Mesenchymal stem cell (in vitro differentiated cells and primary cell): ENCODE data around the gene XPO6.

Experiments
- DNase-seq: peaks from one replicate; pipeline ENCODE4 v3.0.0-alpha.2; 2013
- H2AFZ ChIP-seq: one replicate; pipeline ENCODE4 v1.6.1; 2013; ENCODE audit warnings: low read depth, mild to moderate bottlenecking, control low read depth, inconsistent platforms, low read length, moderate library complexity
- H2AK5ac ChIP-seq: 2 replicates; pipeline ENCODE4 v1.6.1; 2013; ENCODE audit warnings: low read length, moderate library complexity, mild to moderate bottlenecking, inconsistent platforms; ENCODE audit not compliant: severe bottlenecking
- H2BK120ac ChIP-seq: one replicate; pipeline ENCODE4 v1.6.1; 2013; ENCODE audit warnings: low read depth, mild to moderate bottlenecking, inconsistent platforms, low read length, moderate library complexity
- H2BK12ac ChIP-seq, 2 experiments: one replicate each; pipeline ENCODE4 v1.6.1; 2013; ENCODE audit warnings: inconsistent platforms in 2 of 2, low read length in 2 of 2, mild to moderate bottlenecking in 2 of 2, moderate library complexity in 2 of 2, control low read depth in 1 of 2
- H2BK15ac ChIP-seq: one replicate; pipeline ENCODE4 v1.6.1; 2013; ENCODE audit warnings: mild to moderate bottlenecking, low read depth, inconsistent platforms; ENCODE audit not compliant: poor library complexity, severe bottlenecking
- H2BK5ac ChIP-seq: 2 replicates; pipeline ENCODE4 v1.6.1; 2013; ENCODE audit warnings: low read depth, mild to moderate bottlenecking, low read length, control low read depth, inconsistent platforms; ENCODE audit not compliant: poor library complexity, severe bottlenecking
- H3K14ac ChIP-seq, 2 experiments: one replicate each; pipeline ENCODE4 v1.6.1; 2013; ENCODE audit warnings: inconsistent platforms in 2 of 2, low read length in 2 of 2, control low read depth in 1 of 2, mild to moderate bottlenecking in 1 of 2, moderate library complexity in 1 of 2
- H3K18ac ChIP-seq, 2 experiments: one replicate each; pipeline ENCODE4 v1.6.1; 2013; ENCODE audit warnings: inconsistent platforms in 2 of 2, low read length in 2 of 2, control low read depth in 1 of 2, low read depth in 1 of 2, mild to moderate bottlenecking in 1 of 2
- H3K23ac ChIP-seq, 2 experiments: one replicate each; pipeline ENCODE4 v1.6.1; 2013; ENCODE audit warnings: inconsistent platforms in 2 of 2, low read length in 2 of 2, mild to moderate bottlenecking in 2 of 2, moderate library complexity in 2 of 2, control low read depth in 1 of 2
- H3K27ac ChIP-seq: 2 replicates; pipeline ENCODE4 v1.5.1; 2013; ENCODE audit warnings: mild to moderate bottlenecking, moderate library complexity, low read length, control low read depth, inconsistent platforms; ENCODE audit not compliant: poor library complexity, severe bottlenecking
- H3K27me3 ChIP-seq, 2 experiments: 2 replicates each; pipeline versions ENCODE4 v1.6.1 to v1.7.0; 2013; ENCODE audit warnings: low read length in 2 of 2, mild to moderate bottlenecking in 2 of 2, moderate library complexity in 2 of 2, control low read depth in 1 of 2, inconsistent platforms in 1 of 2; ENCODE audit not compliant: control insufficient read depth in 1 of 2, insufficient read depth in 1 of 2
- H3K36me3 ChIP-seq, 2 experiments: 2 replicates each; pipeline versions ENCODE4 v1.6.1 to v1.7.0; 2013; ENCODE audit warnings: low read length in 2 of 2, control low read depth in 1 of 2, inconsistent platforms in 1 of 2, low read depth in 1 of 2, mild to moderate bottlenecking in 1 of 2; ENCODE audit not compliant: insufficient read depth in 2 of 2, control insufficient read depth in 1 of 2
- H3K4ac ChIP-seq, 2 experiments: one replicate each; pipeline ENCODE4 v1.6.1; 2013; ENCODE audit warnings: inconsistent platforms in 2 of 2, low read length in 2 of 2, mild to moderate bottlenecking in 2 of 2, moderate library complexity in 2 of 2, control low read depth in 1 of 2, low read depth in 1 of 2
- H3K4me1 ChIP-seq: 2 replicates; pipeline ENCODE4 v1.6.1; 2013; ENCODE audit warnings: low read depth, low read length, control low read depth; ENCODE audit not compliant: control insufficient read depth, insufficient read depth
- H3K4me2 ChIP-seq: 2 replicates; pipeline ENCODE4 v1.6.1; 2013; ENCODE audit warnings: low read length, mild to moderate bottlenecking, inconsistent platforms; ENCODE audit not compliant: poor library complexity, severe bottlenecking
- H3K4me3 ChIP-seq, 2 experiments: 2 replicates each; pipeline versions ENCODE4 v1.5.1 to v1.7.0; 2013; ENCODE audit warnings: low read length in 2 of 2, mild to moderate bottlenecking in 2 of 2, control low read depth in 1 of 2, low read depth in 1 of 2; ENCODE audit not compliant: insufficient read depth in 1 of 2
- H3K79me1 ChIP-seq: replicated peaks from 2 replicates; pipeline ENCODE4 v1.6.1; 2013; ENCODE audit warnings: mild to moderate bottlenecking, control low read depth, low read length, inconsistent platforms; ENCODE audit not compliant: poor library complexity, severe bottlenecking
- H3K9ac ChIP-seq: 2 replicates; pipeline ENCODE4 v1.7.0; 2013; ENCODE audit warnings: mild to moderate bottlenecking, low read length, moderate library complexity
- H3K9me3 ChIP-seq: 2 replicates; pipeline ENCODE4 v1.7.0; 2013; ENCODE audit warnings: mild to moderate bottlenecking, low read length; ENCODE audit not compliant: control insufficient read depth
- H4K8ac ChIP-seq: one replicate; pipeline ENCODE4 v1.6.1; 2013; ENCODE audit warnings: inconsistent platforms, mild to moderate bottlenecking, low read length, moderate library complexity
- H4K91ac ChIP-seq: one replicate; pipeline ENCODE4 v1.6.1; 2013; ENCODE audit warnings: mild to moderate bottlenecking, low read length, inconsistent platforms
- WGBS: methylation state at CpG from one replicate; pipeline ENCODE4 v1.1.7; 2013; ENCODE audit warnings: mixed read lengths; 5-methylcytosine and 5-hydroxymethylcytosine counted together

XPO6 gene

GRCh38 chr16:28093385-28093725 lies 118.4 kb downstream of the XPO6 start:
- H3K9ac ChIP-seq, result no peak overlapping the region
- H4K8ac ChIP-seq, result no peak overlapping the region
- no peaks in the 10 kb centered on the region for H3K9me3 ChIP-seq
- peaks cover 30% of the 10 kb centered on the region for H3K4me1 ChIP-seq
- H2BK15ac ChIP-seq, result no peak overlapping the region
- H3K4me2 ChIP-seq, result no peak overlapping the region
- no peak overlapping the region for H2BK12ac ChIP-seq
- DNase-seq, result no peak
- H3K14ac ChIP-seq, result no peak overlapping the region
- no peak overlapping the region for H3K18ac ChIP-seq
- H2BK5ac ChIP-seq, result no peak overlapping the region
- no peak overlapping the region for H3K4me3 ChIP-seq
- H3K79me1 ChIP-seq, result peaks cover 32% of the 10 kb centered on the region
- H2AK5ac ChIP-seq, result no peak overlapping the region
- H3K4ac ChIP-seq, result no peak overlapping the region
- no peak overlapping the region for H4K91ac ChIP-seq
- 76% methylated on average over 4 of the region's 5 CpGs for WGBS
- no peaks in the 10 kb centered on the region for H3K27me3 ChIP-seq
- no peak overlapping the region for H3K27ac ChIP-seq
- no peak overlapping the region for H2BK120ac ChIP-seq
- peaks cover 31 to 35% of the 10 kb centered on the region in 2 experiments for H3K36me3 ChIP-seq
- no peak overlapping the region for H2AFZ ChIP-seq
- H3K23ac ChIP-seq, result no peak overlapping the region

GRCh38 chr16:28092721-28093384 lies 118.9 kb downstream of the XPO6 start:
- no peak overlapping the region for H3K27ac ChIP-seq
- H3K4me1 ChIP-seq, result peaks cover 30% of the 10 kb centered on the region
- no peak overlapping the region for H3K23ac ChIP-seq
- no peak overlapping the region for H3K9ac ChIP-seq
- peaks cover 26 to 30% of the 10 kb centered on the region in 2 experiments for H3K36me3 ChIP-seq
- no peak overlapping the region for H3K14ac ChIP-seq
- no peaks in the 10 kb centered on the region for H3K27me3 ChIP-seq
- H2BK120ac ChIP-seq, result no peak overlapping the region
- WGBS, result 76% methylated on average over 17 of the region's 17 CpGs
- H2BK5ac ChIP-seq, result no peak overlapping the region
- H3K18ac ChIP-seq, result no peak overlapping the region
- H2BK15ac ChIP-seq, result no peak overlapping the region
- H4K8ac ChIP-seq, result no peak overlapping the region
- no peak overlapping the region for H4K91ac ChIP-seq
- H3K79me1 ChIP-seq, result peaks cover 27% of the 10 kb centered on the region
- no peak overlapping the region for H2AFZ ChIP-seq
- no peak overlapping the region for H2AK5ac ChIP-seq
- no peak overlapping the region for H3K4me3 ChIP-seq
- H2BK12ac ChIP-seq, result no peak overlapping the region
- H3K9me3 ChIP-seq, result no peaks in the 10 kb centered on the region
- no peak for DNase-seq
- no peak overlapping the region for H3K4me2 ChIP-seq
- H3K4ac ChIP-seq, result no peak overlapping the region

GRCh38 chr16:28091656-28092055 lies 120.1 kb downstream of the XPO6 start:
- Histone ChIP-seq H2AFZ (no peak overlapping the region), H3K4me1 (peaks cover 30% of the 10 kb centered on the region), H3K9me3 (no peaks in the 10 kb centered on the region), H2BK15ac (no peak overlapping the region), H3K9ac (no peak overlapping the region), H3K23ac (no peak overlapping the region), H2BK5ac (no peak overlapping the region), H4K91ac (no peak overlapping the region), H3K4me2 (no peak overlapping the region), H3K18ac (no peak overlapping the region), H2BK120ac (no peak overlapping the region), H3K14ac (no peak overlapping the region), H3K79me1 (peaks cover 19% of the 10 kb centered on the region), H3K4me3 (no peak overlapping the region), H2BK12ac (no peak overlapping the region), H3K27ac (no peak overlapping the region), H3K27me3 (no peaks in the 10 kb centered on the region), H2AK5ac (no peak overlapping the region), H4K8ac (no peak overlapping the region), H3K4ac (no peak overlapping the region), H3K36me3 (peaks cover 14 to 21% of the 10 kb centered on the region in 2 experiments)
- 95% methylated on average over 12 of the region's 12 CpGs for WGBS
- DNase-seq, result no peak

- Histone ChIP-seq H3K9ac (peak overlapping the region; percentile 15), H3K9me3 (no peaks in the 10 kb centered on the region), H3K27ac (no peak overlapping the region), H4K8ac (no peak overlapping the region), H3K23ac (no peak overlapping the region), H3K4me3 (no peak overlapping the region), H3K18ac (no peak overlapping the region), H3K27me3 (no peaks in the 10 kb centered on the region), H3K4me1 (peaks cover 30% of the 10 kb centered on the region), H2AK5ac (no peak overlapping the region), H3K14ac (no peak overlapping the region), H2BK120ac (no peak overlapping the region), H3K4me2 (no peak overlapping the region), H3K36me3 (peaks cover 6 to 13% of the 10 kb centered on the region in 2 experiments), H2BK12ac (no peak overlapping the region), H2AFZ (no peak overlapping the region), H2BK15ac (no peak overlapping the region), H2BK5ac (no peak overlapping the region), H3K4ac (no peak overlapping the region), H3K79me1 (peaks cover 18% of the 10 kb centered on the region), H4K91ac (no peak overlapping the region)
- peak; percentile 40 for DNase-seq
- WGBS, result 76% methylated on average over 19 of the region's 19 CpGs
Observed at GRCh38 chr16:28090646-28091377, 121.0 kb downstream of the XPO6 start.
